H1 (cell line): ENCODE results near the gene ZNF337. TPM values are rescaled to one million over a fixed set of nuclear protein-coding genes. Genes with fewer than 3 reads are reported as not detected.

Source experiments
- CTCF ChIA-PET: fragments of 300-600 bp; sonication (Branson Sonifier 250); formaldehyde crosslinking; loops from one replicate; lab custom pipeline; 2021; ENCODE audit not compliant: partially characterized antibody; lab: Charles Lee
- POLR2A ChIA-PET: fragments of 300-600 bp; sonication (Branson Sonifier 250); formaldehyde crosslinking; loops from one replicate; lab custom pipeline; 2021; ENCODE audit warnings: inconsistent platforms; ENCODE audit not compliant: partially characterized antibody; lab: Charles Lee
- DNase-seq, 2 experiments: peaks; one replicate each; pipeline versions ENCODE4 v3.0.0 to v3.0.0-alpha.2; 2010 to 2022; ENCODE audit warnings: low spot score in 2 of 2, low read depth in 1 of 2, mixed read lengths in 1 of 2
- FAIRE-seq: peaks from 2 replicates; lab custom pipeline; 2011; peaks lifted over from hg19 to GRCh38; lab: Jason Lieb, UNC
- H2AFZ ChIP-seq: 2 replicates; pipeline ENCODE4 v1.8.1; 2012; ENCODE audit warnings: low read length, inconsistent platforms
- H2AK5ac ChIP-seq: 2 replicates; pipeline ENCODE4 v1.6.1; 2013; ENCODE audit warnings: low read depth, low read length
- H2BK120ac ChIP-seq: replicated peaks from 2 replicates; pipeline ENCODE3; 2013; ENCODE audit warnings: low read depth, low read length, inconsistent platforms
- H2BK12ac ChIP-seq: 2 replicates; pipeline ENCODE4 v1.6.1; 2013; ENCODE audit warnings: low read depth, low read length
- H2BK15ac ChIP-seq: 2 replicates; pipeline ENCODE4 v1.6.1; 2013; ENCODE audit warnings: low read length
- H2BK20ac ChIP-seq: 2 replicates; pipeline ENCODE4 v1.6.1; 2013; ENCODE audit warnings: low read length
- H2BK5ac ChIP-seq: 2 replicates; pipeline ENCODE4 v1.6.1; 2013; ENCODE audit warnings: low read depth, low read length
- H3K14ac ChIP-seq: 2 replicates; pipeline ENCODE4 v1.6.1; 2013; ENCODE audit warnings: inconsistent platforms; ENCODE audit not compliant: insufficient read length
- H3K18ac ChIP-seq: 2 replicates; pipeline ENCODE4 v1.6.1; 2013; ENCODE audit warnings: low read length; ENCODE audit errors: extremely low read depth
- H3K23ac ChIP-seq: 2 replicates; pipeline ENCODE4 v1.6.1; 2013; ENCODE audit warnings: inconsistent platforms; ENCODE audit not compliant: insufficient read length
- H3K23me2 ChIP-seq: 2 replicates; pipeline ENCODE4 v1.6.1; 2013; ENCODE audit warnings: low read depth, low read length
- H3K27ac ChIP-seq: 2 replicates; pipeline ENCODE4 v1.6.1; 2011; ENCODE audit warnings: low read depth, low read length, inconsistent platforms
- H3K27me3 ChIP-seq, 4 experiments: replicated peaks in 1 of 4; 1 replicate in 1 of 4; 2 replicates in 3 of 4; pipeline versions ENCODE4 v1.6.1 to v1.8.1; 2011 to 2013; ENCODE audit warnings: low read length in 3 of 4, mild to moderate bottlenecking in 3 of 4, inconsistent platforms in 2 of 4, mixed read lengths in 2 of 4, moderate library complexity in 1 of 4; ENCODE audit not compliant: control insufficient read depth in 3 of 4, insufficient read depth in 3 of 4; ENCODE audit errors: extremely low read depth in 1 of 4
- H3K36me3 ChIP-seq, 4 experiments: 2 replicates each; pipeline versions ENCODE4 v1.6.1 to v1.8.1; 2011 to 2013; ENCODE audit warnings: mild to moderate bottlenecking in 4 of 4, low read length in 3 of 4, moderate library complexity in 2 of 4, control low read depth in 1 of 4, inconsistent platforms in 1 of 4; ENCODE audit not compliant: insufficient read depth in 4 of 4, control insufficient read depth in 2 of 4
- H3K4ac ChIP-seq: replicated peaks from 2 replicates; pipeline ENCODE3; 2013; ENCODE audit warnings: low read length, low read depth, mixed read lengths, inconsistent platforms; ENCODE audit not compliant: insufficient read length
- H3K4me1 ChIP-seq, 4 experiments: replicated peaks in 1 of 4; 1 replicate in 1 of 4; 2 replicates in 3 of 4; pipeline versions ENCODE4 v1.6.1 to v1.8.1; 2011 to 2013; ENCODE audit warnings: low read length in 3 of 4, inconsistent platforms in 2 of 4, mixed read lengths in 1 of 4; ENCODE audit not compliant: insufficient read depth in 4 of 4, control insufficient read depth in 3 of 4
- H3K4me2 ChIP-seq, 2 experiments: 2 replicates each; pipeline versions ENCODE4 v1.6.1 to v1.8.1; 2011 to 2013; ENCODE audit warnings: low read depth in 2 of 2, low read length in 2 of 2, control low read depth in 1 of 2, inconsistent platforms in 1 of 2, mild to moderate bottlenecking in 1 of 2; ENCODE audit not compliant: insufficient read depth in 1 of 2
- H3K4me3 ChIP-seq, 4 experiments: fragments of 200-600, 300-600 bp in 1 of 4; sonication (generic), shearing (Covaris generic), sonication (Bioruptor Twin) in 1 of 4; 2 replicates each; pipeline versions ENCODE4 v1.5.1 to v1.8.1; 2011 to 2016; ENCODE audit warnings: low read length in 4 of 4, low read depth in 3 of 4, control low read depth in 2 of 4, inconsistent platforms in 2 of 4, mild to moderate bottlenecking in 2 of 4, mixed read lengths in 1 of 4, moderate library complexity in 1 of 4; ENCODE audit not compliant: insufficient read depth in 2 of 4; ENCODE audit errors: extremely low read depth in 1 of 4
- H3K56ac ChIP-seq: replicated peaks from 2 replicates; pipeline ENCODE3; 2013; ENCODE audit warnings: low read depth, mild to moderate bottlenecking, mixed read lengths, low read length, inconsistent platforms; ENCODE audit not compliant: insufficient read length
- H3K79me1 ChIP-seq: 2 replicates; pipeline ENCODE4 v1.6.1; 2013; ENCODE audit warnings: low read depth, low read length, control low read depth
- H3K79me2 ChIP-seq, 2 experiments: 2 replicates each; pipeline versions ENCODE4 v1.6.1 to v1.8.1; 2012 to 2013; ENCODE audit warnings: low read length in 2 of 2, mild to moderate bottlenecking in 2 of 2, inconsistent platforms in 1 of 2; ENCODE audit not compliant: insufficient read depth in 2 of 2, control insufficient read depth in 1 of 2
- H3K9ac ChIP-seq, 4 experiments: replicated peaks in 1 of 4; 1 replicate in 1 of 4; 2 replicates in 3 of 4; pipeline versions ENCODE4 v1.6.1 to v1.8.1; 2011 to 2013; ENCODE audit warnings: low read depth in 3 of 4, low read length in 3 of 4, control low read depth in 2 of 4, mild to moderate bottlenecking in 2 of 4, moderate library complexity in 2 of 4, inconsistent platforms in 1 of 4; ENCODE audit errors: extremely low read depth in 1 of 4
- H3K9me3 ChIP-seq, 2 experiments: 2 replicates each; pipeline versions ENCODE4 v1.6.1 to v1.8.1; 2012 to 2013; ENCODE audit warnings: mild to moderate bottlenecking in 2 of 2, moderate library complexity in 2 of 2, control low read depth in 1 of 2, inconsistent platforms in 1 of 2, low read depth in 1 of 2, low read length in 1 of 2, mixed read lengths in 1 of 2; ENCODE audit not compliant: insufficient read depth in 2 of 2
- H4K20me1 ChIP-seq, 2 experiments: replicated peaks in 1 of 2; 2 replicates each; pipeline versions ENCODE3 to v1.8.1; 2011 to 2013; ENCODE audit warnings: inconsistent platforms in 2 of 2, low read length in 2 of 2, mild to moderate bottlenecking in 1 of 2; ENCODE audit not compliant: insufficient read depth in 2 of 2, control insufficient read depth in 1 of 2
- H4K5ac ChIP-seq: 2 replicates; pipeline ENCODE4 v1.6.1; 2013; ENCODE audit warnings: low read length, low read depth, mixed read lengths, inconsistent platforms; ENCODE audit not compliant: insufficient read length
- H4K8ac ChIP-seq: 2 replicates; pipeline ENCODE4 v1.8.0; 2013; ENCODE audit warnings: mild to moderate bottlenecking, moderate library complexity, low read length, inconsistent platforms; ENCODE audit not compliant: insufficient read depth; ENCODE audit errors: extremely low read depth
- H4K91ac ChIP-seq: replicated peaks from 2 replicates; pipeline ENCODE3; 2013; ENCODE audit warnings: low read length, mixed read lengths, inconsistent platforms; ENCODE audit not compliant: insufficient read length
- EZH2 ChIP-seq: fragments of 200-600 bp; sonication (generic); IDR thresholded peaks from 2 replicates; pipeline ENCODE4 v1.7.1; 2012; ENCODE audit warnings: low read depth, mild to moderate bottlenecking, moderate library complexity, low read length, inconsistent platforms; ENCODE audit not compliant: severe bottlenecking
- HDAC6 ChIP-seq: IDR thresholded peaks from one replicate; pipeline ENCODE4 v1.7.1; 2012; ENCODE audit warnings: low read depth, mild to moderate bottlenecking, inconsistent platforms, low read length, moderate library complexity
- JUN ChIP-seq: IDR thresholded peaks from 2 replicates; pipeline ENCODE4 v1.6.1; 2011; ENCODE audit warnings: low read depth, mild to moderate bottlenecking, improper control_type of control experiment, low read length
- NANOG ChIP-seq: IDR thresholded peaks from 2 replicates; pipeline ENCODE4 v1.6.1; 2011; ENCODE audit warnings: low read length, low read depth, mild to moderate bottlenecking, inconsistent platforms; ENCODE audit not compliant: insufficient read depth, poor library complexity, severe bottlenecking
- NRF1 ChIP-seq: IDR thresholded peaks from 2 replicates; pipeline ENCODE4 v1.6.1; 2011; ENCODE audit warnings: mild to moderate bottlenecking, low read depth, low read length, improper control_type of control experiment
- SRF ChIP-seq: IDR thresholded peaks from 2 replicates; pipeline ENCODE4 v1.6.1; 2011; ENCODE audit warnings: mild to moderate bottlenecking, low read depth, low read length, moderate library complexity
- TCF12 ChIP-seq: IDR thresholded peaks from 2 replicates; pipeline ENCODE4 v1.6.1; 2011; ENCODE audit warnings: low read depth, mild to moderate bottlenecking, low read length
- polyA plus RNA-seq, 7 experiments: library from polyadenylated mRNA; depleted of rRNA in 3 of 7; stranded (reverse) in 5 of 7; unstranded in 2 of 7; fragments of >200 nt in 5 of 7; fragments of 200-250 nt in 2 of 7; gene quantifications; 1 replicate in 5 of 7; 2 replicates in 1 of 7; 4 replicates in 1 of 7; pipeline versions ENCODE4 v1.2.1 to v1.2.3, GENCODE V29; 2011 to 2013; ENCODE audit warnings: missing spikeins in 2 of 7, mixed read lengths in 2 of 7
- total RNA-seq: library from RNA; stranded (reverse); fragmentation: NEBNext Ultra II Directional; extraction: Animal tissue kit (Norgen Biotek cat#: 25700); gene quantifications from 2 replicates; pipeline ENCODE4 v1.2.1, GENCODE V29; 2021
- TF ChIP-seq, protein P1 (sequence below): IDR thresholded peaks from 2 replicates; pipeline ENCODE4 v1.6.1; 2012; ENCODE audit warnings: inconsistent platforms
- TF ChIP-seq, protein P2 (sequence below), 3 experiments: IDR thresholded peaks; 1 replicate in 2 of 3; 2 replicates in 1 of 3; pipeline versions ENCODE4 v1.5.1 to v1.6.1; 2011; ENCODE audit warnings: low read length in 3 of 3, mild to moderate bottlenecking in 3 of 3, inconsistent platforms in 2 of 3, low read depth in 1 of 3, moderate library complexity in 1 of 3; ENCODE audit not compliant: insufficient read depth in 1 of 3; ENCODE audit errors: control extremely low read depth in 1 of 3
- TF ChIP-seq, protein P3 (sequence below): IDR thresholded peaks from 2 replicates; pipeline ENCODE4 v1.6.1; 2012; ENCODE audit warnings: low read length, inconsistent platforms

The ZNF337 gene
- total and polyA plus RNA-seq, 2 of the 8 experiments (the other 6 are each of a cell fraction or from before 2014, with no cell fraction given) = 2.8 to 6.6 TPM

DNA sequence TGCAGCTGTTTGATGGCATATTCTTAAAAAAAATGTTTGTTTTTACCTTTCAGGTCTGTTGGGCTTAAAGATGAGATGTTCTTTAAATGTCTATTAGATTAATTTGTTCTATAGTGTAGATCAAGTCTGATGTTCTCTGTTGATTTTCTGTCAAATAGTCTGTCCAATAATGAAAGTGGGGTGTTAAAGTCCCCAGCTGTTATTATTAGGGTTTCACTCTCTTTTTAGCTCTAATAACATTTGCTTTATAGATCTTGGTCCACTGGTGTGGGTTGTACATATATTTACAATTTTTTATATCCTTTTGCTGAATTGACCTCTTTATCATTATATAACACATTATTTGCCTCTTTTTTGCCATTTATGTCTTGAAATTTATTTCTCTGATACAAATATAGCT, 11.0 kb upstream of the ZNF337 start:
- no peak for DNase-seq
- H3K18ac ChIP-seq = no peak overlapping the region
- H3K79me2 ChIP-seq = no peaks in the 10 kb centered on the region
- H4K20me1 ChIP-seq = no peaks in the 10 kb centered on the region
- TF ChIP-seq NRF1 (no peak), NANOG (no peak), JUN (no peak), HDAC6 (no peak), SRF (no peak), TCF12 (no peak), EZH2 (no peak)
- TF ChIP-seq, protein P1, sequence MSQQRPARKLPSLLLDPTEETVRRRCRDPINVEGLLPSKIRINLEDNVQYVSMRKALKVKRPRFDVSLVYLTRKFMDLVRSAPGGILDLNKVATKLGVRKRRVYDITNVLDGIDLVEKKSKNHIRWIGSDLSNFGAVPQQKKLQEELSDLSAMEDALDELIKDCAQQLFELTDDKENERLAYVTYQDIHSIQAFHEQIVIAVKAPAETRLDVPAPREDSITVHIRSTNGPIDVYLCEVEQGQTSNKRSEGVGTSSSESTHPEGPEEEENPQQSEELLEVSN = no peak
- TF ChIP-seq, protein P2, sequence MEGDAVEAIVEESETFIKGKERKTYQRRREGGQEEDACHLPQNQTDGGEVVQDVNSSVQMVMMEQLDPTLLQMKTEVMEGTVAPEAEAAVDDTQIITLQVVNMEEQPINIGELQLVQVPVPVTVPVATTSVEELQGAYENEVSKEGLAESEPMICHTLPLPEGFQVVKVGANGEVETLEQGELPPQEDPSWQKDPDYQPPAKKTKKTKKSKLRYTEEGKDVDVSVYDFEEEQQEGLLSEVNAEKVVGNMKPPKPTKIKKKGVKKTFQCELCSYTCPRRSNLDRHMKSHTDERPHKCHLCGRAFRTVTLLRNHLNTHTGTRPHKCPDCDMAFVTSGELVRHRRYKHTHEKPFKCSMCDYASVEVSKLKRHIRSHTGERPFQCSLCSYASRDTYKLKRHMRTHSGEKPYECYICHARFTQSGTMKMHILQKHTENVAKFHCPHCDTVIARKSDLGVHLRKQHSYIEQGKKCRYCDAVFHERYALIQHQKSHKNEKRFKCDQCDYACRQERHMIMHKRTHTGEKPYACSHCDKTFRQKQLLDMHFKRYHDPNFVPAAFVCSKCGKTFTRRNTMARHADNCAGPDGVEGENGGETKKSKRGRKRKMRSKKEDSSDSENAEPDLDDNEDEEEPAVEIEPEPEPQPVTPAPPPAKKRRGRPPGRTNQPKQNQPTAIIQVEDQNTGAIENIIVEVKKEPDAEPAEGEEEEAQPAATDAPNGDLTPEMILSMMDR (IDR thresholded peaks at IDR 0.05; ENCODE audit: control extremely low read depth in 1 of 3, insufficient read depth in 1 of 3, low read depth in 1 of 3, low read length in 3 of 3) = no peak
- TF ChIP-seq, protein P3, sequence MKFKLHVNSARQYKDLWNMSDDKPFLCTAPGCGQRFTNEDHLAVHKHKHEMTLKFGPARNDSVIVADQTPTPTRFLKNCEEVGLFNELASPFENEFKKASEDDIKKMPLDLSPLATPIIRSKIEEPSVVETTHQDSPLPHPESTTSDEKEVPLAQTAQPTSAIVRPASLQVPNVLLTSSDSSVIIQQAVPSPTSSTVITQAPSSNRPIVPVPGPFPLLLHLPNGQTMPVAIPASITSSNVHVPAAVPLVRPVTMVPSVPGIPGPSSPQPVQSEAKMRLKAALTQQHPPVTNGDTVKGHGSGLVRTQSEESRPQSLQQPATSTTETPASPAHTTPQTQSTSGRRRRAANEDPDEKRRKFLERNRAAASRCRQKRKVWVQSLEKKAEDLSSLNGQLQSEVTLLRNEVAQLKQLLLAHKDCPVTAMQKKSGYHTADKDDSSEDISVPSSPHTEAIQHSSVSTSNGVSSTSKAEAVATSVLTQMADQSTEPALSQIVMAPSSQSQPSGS = no peak
- no peak overlapping the region for H3K9ac ChIP-seq
- H3K4ac ChIP-seq = no peak overlapping the region
- no peak overlapping the region for H3K4me2 ChIP-seq
- H2BK20ac ChIP-seq = no peak overlapping the region
- H3K4me1 ChIP-seq = no peaks in the 10 kb centered on the region
- no peak overlapping the region for H2BK12ac ChIP-seq
- no peak overlapping the region for H3K56ac ChIP-seq
- no peaks in the 10 kb centered on the region for H3K9me3 ChIP-seq
- H4K8ac ChIP-seq = no peak overlapping the region
- ChIA-PET POLR2A (no interaction called here), CTCF (no interaction called here)
- H3K23ac ChIP-seq = no peak overlapping the region
- H4K91ac ChIP-seq = no peak overlapping the region
- H3K23me2 ChIP-seq = no peaks in the 10 kb centered on the region
- H3K79me1 ChIP-seq = no peaks in the 10 kb centered on the region; the same call in 1 of the 2 replicates
- H2AK5ac ChIP-seq = no peak overlapping the region
- no peak for FAIRE-seq
- H2BK5ac ChIP-seq = no peak overlapping the region
- no peak overlapping the region for H2BK15ac ChIP-seq
- no peak overlapping the region for H3K4me3 ChIP-seq
- no peak overlapping the region for H3K27ac ChIP-seq
- no peak overlapping the region for H3K14ac ChIP-seq
- H4K5ac ChIP-seq = no peak overlapping the region
- H2BK120ac ChIP-seq = no peak overlapping the region
- H2AFZ ChIP-seq = no peak overlapping the region
- no peaks in the 10 kb centered on the region for H3K36me3 ChIP-seq
- H3K27me3 ChIP-seq = no peaks in the 10 kb centered on the region
